Measurements from ENCODE around the gene NKX6-2. TPM values are rescaled to one million over a fixed set of nuclear protein-coding genes. Genes with fewer than 3 reads are reported as not detected.

Gene NKX6-2
- total and polyA plus RNA-seq, 10 of the 15 experiments (the other 5 are each of a cell fraction or from before 2014, with no cell fraction given), result 0.45 to 1.8 TPM; not detected in 8

- H3K4me1 ChIP-seq (ENCODE audit: control insufficient read depth, insufficient read depth, low read length), result no peaks in the 10 kb centered on the region
- ChIA-PET CTCF (no interaction called here), POLR2A (no interaction called here), RAD21 (ENCODE audit: unreplicated experiment) (no interaction called here), SMC1A (ENCODE audit: uncharacterized antibody, unreplicated experiment) (no interaction called here)
- H2AFZ ChIP-seq (ENCODE audit: control insufficient read depth, low read depth, low read length), result no peak overlapping the region
- TF ChIP-seq SMC3 (IDR thresholded peaks at IDR 0.05; ENCODE audit: borderline replicate concordance, low read length) (no peak), CHD2 (IDR thresholded peaks at IDR 0.05; ENCODE audit: borderline replicate concordance, low read depth, low read length) (no peak), EED (IDR thresholded peaks at IDR 0.05; ENCODE audit: low read depth) (no peak), TCF3 (IDR thresholded peaks at IDR 0.05; ENCODE audit: borderline replicate concordance, insufficient read depth, low read depth, low read length) (no peak), IRF3 (IDR thresholded peaks at IDR 0.05) (no peak), ZBTB4 (CRISPR knock-in tag; IDR thresholded peaks at IDR 0.05) (no peak), EGR1 (IDR thresholded peaks at IDR 0.05; ENCODE audit: borderline replicate concordance in 1 of 2, low read depth in 2 of 2, low read length in 2 of 2) (no peak), LARP7 (IDR thresholded peaks at IDR 0.05) (no peak), PML (IDR thresholded peaks at IDR 0.05; ENCODE audit: low read length) (no peak), POU2F2 (IDR thresholded peaks at IDR 0.05; ENCODE audit: borderline replicate concordance, low read depth, low read length) (no peak), NFXL1 (IDR thresholded peaks at IDR 0.05; ENCODE audit: borderline replicate concordance) (no peak)
- TF ChIP-seq, protein P1, sequence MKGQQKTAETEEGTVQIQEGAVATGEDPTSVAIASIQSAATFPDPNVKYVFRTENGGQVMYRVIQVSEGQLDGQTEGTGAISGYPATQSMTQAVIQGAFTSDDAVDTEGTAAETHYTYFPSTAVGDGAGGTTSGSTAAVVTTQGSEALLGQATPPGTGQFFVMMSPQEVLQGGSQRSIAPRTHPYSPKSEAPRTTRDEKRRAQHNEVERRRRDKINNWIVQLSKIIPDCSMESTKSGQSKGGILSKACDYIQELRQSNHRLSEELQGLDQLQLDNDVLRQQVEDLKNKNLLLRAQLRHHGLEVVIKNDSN (IDR thresholded peaks at IDR 0.05; ENCODE audit: borderline replicate concordance, extremely low read length, insufficient read depth, low read depth, low read length), result no peak
- TF ChIP-seq, protein P2, sequence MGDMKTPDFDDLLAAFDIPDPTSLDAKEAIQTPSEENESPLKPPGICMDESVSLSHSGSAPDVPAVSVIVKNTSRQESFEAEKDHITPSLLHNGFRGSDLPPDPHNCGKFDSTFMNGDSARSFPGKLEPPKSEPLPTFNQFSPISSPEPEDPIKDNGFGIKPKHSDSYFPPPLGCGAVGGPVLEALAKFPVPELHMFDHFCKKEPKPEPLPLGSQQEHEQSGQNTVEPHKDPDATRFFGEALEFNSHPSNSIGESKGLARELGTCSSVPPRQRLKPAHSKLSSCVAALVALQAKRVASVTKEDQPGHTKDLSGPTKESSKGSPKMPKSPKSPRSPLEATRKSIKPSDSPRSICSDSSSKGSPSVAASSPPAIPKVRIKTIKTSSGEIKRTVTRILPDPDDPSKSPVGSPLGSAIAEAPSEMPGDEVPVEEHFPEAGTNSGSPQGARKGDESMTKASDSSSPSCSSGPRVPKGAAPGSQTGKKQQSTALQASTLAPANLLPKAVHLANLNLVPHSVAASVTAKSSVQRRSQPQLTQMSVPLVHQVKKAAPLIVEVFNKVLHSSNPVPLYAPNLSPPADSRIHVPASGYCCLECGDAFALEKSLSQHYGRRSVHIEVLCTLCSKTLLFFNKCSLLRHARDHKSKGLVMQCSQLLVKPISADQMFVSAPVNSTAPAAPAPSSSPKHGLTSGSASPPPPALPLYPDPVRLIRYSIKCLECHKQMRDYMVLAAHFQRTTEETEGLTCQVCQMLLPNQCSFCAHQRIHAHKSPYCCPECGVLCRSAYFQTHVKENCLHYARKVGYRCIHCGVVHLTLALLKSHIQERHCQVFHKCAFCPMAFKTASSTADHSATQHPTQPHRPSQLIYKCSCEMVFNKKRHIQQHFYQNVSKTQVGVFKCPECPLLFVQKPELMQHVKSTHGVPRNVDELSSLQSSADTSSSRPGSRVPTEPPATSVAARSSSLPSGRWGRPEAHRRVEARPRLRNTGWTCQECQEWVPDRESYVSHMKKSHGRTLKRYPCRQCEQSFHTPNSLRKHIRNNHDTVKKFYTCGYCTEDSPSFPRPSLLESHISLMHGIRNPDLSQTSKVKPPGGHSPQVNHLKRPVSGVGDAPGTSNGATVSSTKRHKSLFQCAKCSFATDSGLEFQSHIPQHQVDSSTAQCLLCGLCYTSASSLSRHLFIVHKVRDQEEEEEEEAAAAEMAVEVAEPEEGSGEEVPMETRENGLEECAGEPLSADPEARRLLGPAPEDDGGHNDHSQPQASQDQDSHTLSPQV (IDR thresholded peaks at IDR 0.05), result no peak
- TF ChIP-seq, protein P3, sequence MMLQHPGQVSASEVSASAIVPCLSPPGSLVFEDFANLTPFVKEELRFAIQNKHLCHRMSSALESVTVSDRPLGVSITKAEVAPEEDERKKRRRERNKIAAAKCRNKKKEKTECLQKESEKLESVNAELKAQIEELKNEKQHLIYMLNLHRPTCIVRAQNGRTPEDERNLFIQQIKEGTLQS (IDR thresholded peaks at IDR 0.05; ENCODE audit: borderline replicate concordance, extremely low read depth, low read depth, low read length), result no peak
- H4K20me1 ChIP-seq (ENCODE audit: control insufficient read depth, insufficient read depth), result no peaks in the 10 kb centered on the region
- 60% methylated on average over 20 of the region's 80 CpGs for WGBS (ENCODE audit: insufficient coverage, insufficient replicate concordance, low lambda C conversion rate, missing lambda C conversion rate)
- no peak overlapping the region for H3K4me3 ChIP-seq
- H3K27ac ChIP-seq (ENCODE audit: control insufficient read depth, insufficient read depth), result no peak overlapping the region
- no peaks in the 10 kb centered on the region; the same call in 2 of the 3 replicates for H3K9me3 ChIP-seq (replicated peaks; ENCODE audit: control insufficient read depth, insufficient read depth, low read length)
- no peaks in the 10 kb centered on the region for H3K27me3 ChIP-seq (replicated peaks in 1 of 2; ENCODE audit: control insufficient read depth in 2 of 2, insufficient read depth in 2 of 2, low read length in 1 of 2)
- DNase-seq (ENCODE audit: low read depth, low spot score) (no peak), ATAC-seq (no peak), FAIRE-seq (no peak)
- BruUV-seq (replicated peaks), result no TSS peak
- intact Hi-C loops (cut with micrococcal nuclease; ENCODE audit: unreplicated experiment), result no loop called here
- no peak overlapping the region for H3K4me2 ChIP-seq (ENCODE audit: control insufficient read depth, insufficient read depth)
- no peak overlapping the region for H3K9ac ChIP-seq (ENCODE audit: control insufficient read depth, insufficient read depth, low read length)
- no peaks in the 10 kb centered on the region for H3K79me2 ChIP-seq (ENCODE audit: control insufficient read depth, insufficient read depth, low read length)
- H3K36me3 ChIP-seq (ENCODE audit: control insufficient read depth in 2 of 2, insufficient read depth in 2 of 2, low read length in 1 of 2), result no peaks in the 10 kb centered on the region
- in situ Hi-C loops (cut with MboI), result no loop called here
Observed at GRCh38 chr10:132787495-132788179, 1.7 kb upstream of the NKX6-2 start.

Data from GM12878 (cell line).